HCT116 (cell line): ENCODE results near the gene AURKA. TPM values are rescaled to one million over a fixed set of nuclear protein-coding genes. Genes with fewer than 3 reads are reported as not detected.

ENCODE experiments used
- ATAC-seq: fragments of 200-7000 bp; cut with Tn5 transposase; 2 replicates; pipeline ENCODE4 v1.9.1; 2020; ENCODE audit warnings: mild to moderate bottlenecking, moderate library complexity
- BruUV-seq: library from RNA; stranded (reverse); fragments of 400-500 nt; replicated peaks from 2 replicates; lab custom pipeline; 2021; lab: Mats Ljungman, UMichigan
- CTCF ChIA-PET: fragments of 300-600 bp; sonication (Branson Sonifier 250); formaldehyde crosslinking; loops from one replicate; lab custom pipeline; 2021; ENCODE audit warnings: antibody characterized with exemption; lab: Charles Lee
- POLR2A ChIA-PET: fragments of 300-600, 350-600 bp; sonication (Branson Sonifier 250); formaldehyde crosslinking; loops from one replicate; lab custom pipeline; 2021; ENCODE audit warnings: antibody characterized with exemption; lab: Charles Lee
- RAD21 ChIA-PET, 2 experiments: fragments of 300-600 bp; sonication (Branson Sonifier 250); formaldehyde crosslinking; loops; one replicate each; lab custom pipeline; 2023; ENCODE audit warnings: low total read pairs in 2 of 2; ENCODE audit not compliant: uncharacterized antibody in 2 of 2, unreplicated experiment in 2 of 2, low non-redundant PET in 1 of 2; lab: Charles Lee
- DNase-seq: peaks from one replicate; pipeline ENCODE4 v3.0.0-alpha.2; 2010; ENCODE audit warnings: low read depth, low spot score
- H2AFZ ChIP-seq: fragments of 200-600 bp; shearing (Covaris generic), sonication (generic); 2 replicates; pipeline ENCODE4 v1.6.1; 2017; ENCODE audit warnings: low read depth, mixed run types, mixed read lengths, antibody characterized with exemption, low read length; ENCODE audit not compliant: poor library complexity, severe bottlenecking
- H3K27ac ChIP-seq: 2 replicates; pipeline ENCODE4 v1.5.1; 2012; ENCODE audit warnings: low read depth, low read length
- H3K27me3 ChIP-seq: fragments of 200-600 bp; sonication (generic); 2 replicates; pipeline ENCODE4 v1.6.1; 2016; ENCODE audit warnings: mixed run types, low read length, mixed read lengths; ENCODE audit not compliant: insufficient read depth
- H3K36me3 ChIP-seq, 2 experiments: fragments of 200-500 bp in 1 of 2; fragments of 200-600 bp in 1 of 2; sonication (Bioruptor generic) in 1 of 2; sonication (generic) in 1 of 2; 2 replicates each; pipeline versions ENCODE4 v1.5.1 to v1.6.1; 2014 to 2016; ENCODE audit warnings: low read length in 2 of 2, inconsistent platforms in 1 of 2, mixed read lengths in 1 of 2, mixed run types in 1 of 2; ENCODE audit not compliant: insufficient read depth in 2 of 2, control insufficient read depth in 1 of 2
- H3K4me1 ChIP-seq, 2 experiments: fragments of 200-600 bp in 1 of 2; sonication (generic) in 1 of 2; 2 replicates each; pipeline versions ENCODE4 v1.5.1 to v1.6.1; 2012 to 2017; ENCODE audit warnings: low read length in 2 of 2, inconsistent platforms in 1 of 2, mild to moderate bottlenecking in 1 of 2, mixed read lengths in 1 of 2, mixed run types in 1 of 2, moderate library complexity in 1 of 2; ENCODE audit not compliant: insufficient read depth in 2 of 2, control insufficient read depth in 1 of 2
- H3K4me2 ChIP-seq: fragments of 200-600 bp; sonication (generic); 2 replicates; pipeline ENCODE4 v1.6.1; 2017; ENCODE audit warnings: mixed run types, low read length, mixed read lengths
- H3K4me3 ChIP-seq, 2 experiments: fragments of 200-600 bp in 1 of 2; sonication (generic) in 1 of 2; replicated peaks in 1 of 2; 2 replicates each; pipeline ENCODE4 v1.5.1; 2011 to 2016; ENCODE audit warnings: low read length in 2 of 2, control low read depth in 1 of 2, low read depth in 1 of 2, mild to moderate bottlenecking in 1 of 2, mixed read lengths in 1 of 2, mixed run types in 1 of 2
- H3K79me2 ChIP-seq: fragments of 200-600 bp; sonication (generic); 2 replicates; pipeline ENCODE4 v1.6.1; 2017; ENCODE audit warnings: mild to moderate bottlenecking, mixed run types, low read length, moderate library complexity, mixed read lengths; ENCODE audit not compliant: insufficient read depth
- H3K9ac ChIP-seq: fragments of 200-600 bp; sonication (generic); 2 replicates; pipeline ENCODE4 v1.6.1; 2016; ENCODE audit warnings: low read length, mixed read lengths
- H3K9me2 ChIP-seq: fragments of 200-600 bp; sonication (generic), shearing (Covaris generic); 2 replicates; pipeline ENCODE4 v1.6.1; 2017; ENCODE audit warnings: mixed run types, mild to moderate bottlenecking, moderate library complexity; ENCODE audit not compliant: insufficient read depth
- H3K9me3 ChIP-seq, 2 experiments: fragments of 200-500 bp in 1 of 2; fragments of 200-600 bp in 1 of 2; sonication (Bioruptor generic) in 1 of 2; sonication (generic) in 1 of 2; 2 replicates each; pipeline ENCODE4 v1.6.1; 2014 to 2017; ENCODE audit warnings: low read length in 2 of 2, mixed read lengths in 2 of 2, inconsistent platforms in 1 of 2, low read depth in 1 of 2, mild to moderate bottlenecking in 1 of 2, mixed run types in 1 of 2, moderate library complexity in 1 of 2; ENCODE audit not compliant: control insufficient read depth in 1 of 2, insufficient read depth in 1 of 2
- H4K20me1 ChIP-seq: fragments of 200-600 bp; sonication (generic), shearing (Covaris generic); 2 replicates; pipeline ENCODE4 v1.6.1; 2017; ENCODE audit warnings: mixed run types, mild to moderate bottlenecking, moderate library complexity; ENCODE audit not compliant: insufficient read depth
- ATF3 ChIP-seq: IDR thresholded peaks from 2 replicates; pipeline ENCODE4 v1.6.1; 2012
- CBX3 ChIP-seq: IDR thresholded peaks from 2 replicates; pipeline ENCODE4 v1.6.1; 2012; ENCODE audit warnings: low read depth
- CTCF ChIP-seq, 3 experiments: fragments of 200-600 bp in 1 of 3; sonication (generic) in 1 of 3; IDR thresholded peaks in 2 of 3; conservative IDR thresholded peaks in 1 of 3; 2 replicates each; pipeline ENCODE4 v1.5.1; 2012 to 2017; ENCODE audit warnings: low read depth in 2 of 3, low read length in 2 of 3, antibody characterized with exemption in 1 of 3, borderline replicate concordance in 1 of 3, control low read depth in 1 of 3, mild to moderate bottlenecking in 1 of 3, mixed read lengths in 1 of 3, mixed run types in 1 of 3, moderate library complexity in 1 of 3; ENCODE audit not compliant: insufficient read depth in 1 of 3
- EGR1 ChIP-seq: IDR thresholded peaks from 2 replicates; pipeline ENCODE4 v1.6.1; 2012; ENCODE audit warnings: low read depth
- EZH2 ChIP-seq: fragments of 200-600 bp; sonication (generic); IDR thresholded peaks from 2 replicates; pipeline ENCODE4 v1.6.1; 2017; ENCODE audit warnings: antibody characterized with exemption, mixed run types
- FOSL1 ChIP-seq: IDR thresholded peaks from 2 replicates; pipeline ENCODE4 v1.6.1; 2012; ENCODE audit warnings: low read depth
- JUND ChIP-seq: IDR thresholded peaks from 2 replicates; pipeline ENCODE4 v1.6.1; 2012
- MAX ChIP-seq: IDR thresholded peaks from 2 replicates; pipeline ENCODE4 v1.6.1; 2012
- POLR2A ChIP-seq: IDR thresholded peaks from 2 replicates; pipeline ENCODE4 v1.7.0; 2011; ENCODE audit warnings: borderline replicate concordance; ENCODE audit not compliant: insufficient read depth, insufficient read length; ENCODE audit errors: extremely low read depth
- POLR2AphosphoS5 ChIP-seq: IDR thresholded peaks from 2 replicates; pipeline ENCODE4 v1.6.1; 2011; ENCODE audit warnings: mild to moderate bottlenecking, low read depth, low read length, moderate library complexity
- REST ChIP-seq: IDR thresholded peaks from 2 replicates; pipeline ENCODE4 v1.6.1; 2012; ENCODE audit warnings: low read depth
- SIN3A ChIP-seq: IDR thresholded peaks from 2 replicates; pipeline ENCODE4 v1.6.1; 2012; ENCODE audit warnings: low read depth
- SP1 ChIP-seq: IDR thresholded peaks from 2 replicates; pipeline ENCODE4 v1.6.1; 2012; ENCODE audit warnings: low read depth
- SRF ChIP-seq: IDR thresholded peaks from 2 replicates; pipeline ENCODE4 v1.6.1; 2012; ENCODE audit warnings: low read depth
- TCF7L2 ChIP-seq: IDR thresholded peaks from 2 replicates; pipeline ENCODE4 v1.7.0; 2011; ENCODE audit warnings: borderline replicate concordance, inconsistent platforms; ENCODE audit not compliant: insufficient read depth, insufficient read length; ENCODE audit errors: extremely low read depth
- ZFX ChIP-seq: fragments of 450-650 bp; IDR thresholded peaks from 2 replicates; pipeline ENCODE4 v1.6.1; 2017
- ZNF274 ChIP-seq: fragments of 200-500 bp; sonication (Bioruptor generic); IDR thresholded peaks from 2 replicates; pipeline ENCODE4 v1.6.1; 2014; ENCODE audit warnings: mild to moderate bottlenecking, low read depth, low read length, inconsistent platforms
- intact Hi-C: fragments of 100-400 bp; cut with micrococcal nuclease; formaldehyde crosslinking; loops from 2 replicates; pipeline ENCODE4 v1.10.0; 2022
- total RNA-seq: library from RNA; stranded (reverse); gene quantifications from one replicate; pipeline ENCODE4 v1.2.1, GENCODE V29; 2021; ENCODE audit not compliant: unreplicated experiment

The AURKA gene
- total RNA-seq, 1 experiment from 2014 or later = 80.1 TPM

GRCh38 chr20:56352345-56353055 is 39.5 kb downstream of the AURKA start:
- ATAC-seq (no peak), DNase-seq (no peak)
- no peak overlapping the region for H3K27ac ChIP-seq
- no peaks in the 10 kb centered on the region for H3K79me2 ChIP-seq
- no peak overlapping the region for H3K4me3 ChIP-seq
- H3K4me1 ChIP-seq = no peaks in the 10 kb centered on the region
- H3K9ac ChIP-seq = no peak overlapping the region
- no peaks in the 10 kb centered on the region for H3K36me3 ChIP-seq
- POLR2A ChIA-PET = no interaction called here
- H3K27me3 ChIP-seq = peaks cover 3% of the 10 kb centered on the region; the same call in 1 of the 2 replicates
- no peak overlapping the region for H3K4me2 ChIP-seq
- RAD21 ChIA-PET = no interaction called here
- H3K9me2 ChIP-seq = no peaks in the 10 kb centered on the region
- no TSS peak for BruUV-seq
- H4K20me1 ChIP-seq = no peaks in the 10 kb centered on the region
- CTCF ChIA-PET = no interaction called here
- intact Hi-C loops = no loop called here
- no peaks in the 10 kb centered on the region for H3K9me3 ChIP-seq
- H2AFZ ChIP-seq = no peak overlapping the region
- no peak for TF ChIP-seq SIN3A
- TF ChIP-seq ATF3 = no peak
- no peak for TF ChIP-seq ZFX
- TF ChIP-seq JUND = no peak
- TF ChIP-seq EGR1 = no peak
- TF ChIP-seq REST = no peak
- TF ChIP-seq MAX = no peak
- TF ChIP-seq SP1 = no peak
- TF ChIP-seq EZH2 = no peak
- no peak for TF ChIP-seq ZNF274
- TF ChIP-seq POLR2A = no peak
- no peak for TF ChIP-seq CTCF (IDR thresholded peaks at IDR 0.05 in 2 of 3, conservative IDR thresholded peaks at IDR 0.05 in 1 of 3; ENCODE audit: borderline replicate concordance in 1 of 3, insufficient read depth in 1 of 3, low read depth in 2 of 3, low read length in 2 of 3)
- TF ChIP-seq SRF = no peak
- TF ChIP-seq POLR2AphosphoS5 = no peak
- no peak for TF ChIP-seq CBX3
- no peak for TF ChIP-seq FOSL1
- TF ChIP-seq TCF7L2 = no peak
